Fibroblast of gingiva (primary cell): ENCODE measurements around the gene APP.
"Not testable (repeated sequence)": the region's sequence is repeated elsewhere in the genome, so short reads cannot be mapped to it uniquely, and the experiment has no call there.

ENCODE experiments used
- DNase-seq: peaks from one replicate; pipeline ENCODE4 v3.0.0-alpha.2; 2011; ENCODE audit warnings: low read depth

The APP gene

DNA sequence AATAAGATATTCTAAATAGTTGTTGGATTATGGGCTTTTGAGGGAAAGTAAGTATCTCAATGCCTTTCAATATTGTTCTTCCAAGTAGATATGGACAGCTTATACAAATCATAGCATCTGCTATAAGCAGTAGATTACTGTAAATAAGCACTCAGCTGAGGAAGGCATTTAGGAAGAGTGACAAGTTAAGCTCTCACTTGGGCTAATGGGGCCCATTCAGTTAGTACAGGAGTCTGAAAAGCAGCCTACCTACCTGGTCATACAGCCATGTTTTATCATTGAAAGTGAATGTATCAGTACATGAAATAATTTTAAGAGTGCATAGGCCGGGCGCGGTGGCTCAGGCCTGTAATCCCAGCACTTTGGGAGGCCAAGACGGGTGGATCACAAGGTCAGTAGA is 73.1 kb downstream of the APP start:
- DNase-seq, result no peak

DNA sequence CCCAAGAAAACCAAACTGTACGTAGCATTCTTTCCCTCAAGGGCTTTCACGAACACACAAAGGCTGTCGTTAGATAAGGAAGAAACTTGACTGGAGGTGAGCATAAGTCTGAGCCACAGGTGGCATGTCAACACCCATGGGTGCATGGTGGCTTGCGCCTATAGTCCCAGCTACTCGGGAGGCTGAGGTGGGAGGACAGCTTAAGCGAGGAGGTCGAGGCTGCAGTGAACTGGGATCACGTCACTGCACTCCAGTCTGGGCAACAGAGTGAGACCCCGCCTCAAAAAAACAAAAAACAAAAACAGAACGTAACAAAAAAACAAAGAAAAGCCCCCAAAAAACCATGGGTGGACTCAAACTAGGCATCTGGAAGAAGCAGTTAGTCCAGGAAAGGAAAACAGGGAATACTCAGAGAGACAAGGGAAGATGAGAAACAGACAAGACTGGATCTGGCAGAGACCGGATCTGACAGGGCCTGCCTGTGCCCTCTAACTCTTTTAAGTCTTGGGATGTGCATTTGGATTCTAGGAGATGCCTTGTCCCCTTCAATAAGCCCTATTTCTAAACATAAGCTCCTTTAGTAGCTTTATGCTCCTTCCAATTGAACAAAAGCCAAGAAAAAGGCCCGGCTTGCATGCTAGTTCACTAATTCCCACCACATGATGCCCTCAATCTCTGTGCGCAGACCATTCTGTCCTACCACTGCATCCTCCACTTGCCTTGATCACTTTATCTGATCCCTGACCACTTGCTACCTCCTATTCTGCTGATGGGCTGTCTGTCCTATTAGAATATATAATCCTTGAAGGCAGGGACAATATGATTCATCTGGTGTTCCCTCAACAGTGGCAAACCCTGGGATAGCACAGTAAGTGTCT is 73.8 kb downstream of the APP start:
- DNase-seq, result peak; percentile 29

DNA sequence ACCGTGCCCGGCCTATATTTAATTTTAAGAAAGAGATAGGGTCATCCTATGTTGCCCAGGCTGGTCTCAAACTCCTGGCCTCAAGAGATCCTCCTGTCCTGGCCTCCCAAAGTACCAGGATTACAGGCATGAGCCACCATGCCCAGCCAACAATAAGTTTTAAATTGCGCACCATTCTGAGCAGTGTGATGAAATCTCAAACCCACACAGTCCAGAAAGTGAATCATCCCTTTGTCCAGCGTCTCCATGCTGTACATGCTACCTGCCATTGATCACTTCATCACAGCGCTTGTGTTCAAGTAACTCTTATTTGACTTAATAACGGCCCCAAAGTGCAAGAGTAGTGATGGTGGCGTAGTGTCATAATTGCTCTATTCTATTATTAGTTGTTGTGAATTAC is 75.4 kb downstream of the APP start:
- no peak for DNase-seq

DNA sequence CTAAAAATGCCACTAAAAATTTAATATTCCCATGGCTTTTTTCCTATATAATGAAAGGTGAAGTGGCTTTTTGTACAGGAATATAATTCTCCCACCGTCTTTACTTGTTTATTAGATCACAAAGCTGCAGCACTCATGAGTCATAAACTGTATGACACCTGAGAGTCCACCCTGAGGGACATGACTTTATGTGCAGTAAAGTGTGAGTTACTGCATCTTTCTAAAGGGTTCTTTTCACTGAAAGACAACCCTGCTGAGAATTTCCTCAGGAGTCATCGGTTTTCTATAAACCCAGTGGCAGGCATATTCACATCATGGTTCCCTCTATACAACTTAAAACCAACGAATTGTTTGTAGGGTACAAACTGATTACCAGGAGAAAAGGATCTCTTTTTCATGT is 77.4 kb downstream of the APP start:
- DNase-seq, result no peak

DNA sequence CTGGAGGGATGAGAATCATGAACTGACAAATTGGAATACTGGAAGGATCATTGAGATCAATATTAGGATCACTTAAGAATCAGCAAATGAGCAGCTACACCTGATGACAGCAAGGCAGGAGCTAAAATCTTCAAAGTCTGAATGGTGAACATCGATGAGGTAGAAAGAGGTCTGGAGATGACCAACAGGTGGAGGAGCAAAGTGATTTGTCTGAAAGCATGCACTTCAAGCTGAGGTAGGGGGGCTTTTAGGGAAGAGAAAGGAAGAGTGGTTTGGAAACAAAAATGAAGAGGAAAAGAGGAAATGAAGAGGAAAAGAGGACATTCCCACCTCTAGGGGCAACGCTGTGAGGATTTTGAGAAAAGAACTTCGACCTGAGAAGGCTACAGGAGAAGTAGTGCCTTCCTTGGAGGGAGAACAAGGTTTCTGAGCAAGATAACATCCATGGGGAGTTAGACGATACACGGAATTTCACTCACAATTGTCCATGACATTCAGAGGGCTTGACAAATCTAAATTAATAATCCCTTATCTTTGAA is 79.0 kb downstream of the APP start:
- no peak for DNase-seq

DNA sequence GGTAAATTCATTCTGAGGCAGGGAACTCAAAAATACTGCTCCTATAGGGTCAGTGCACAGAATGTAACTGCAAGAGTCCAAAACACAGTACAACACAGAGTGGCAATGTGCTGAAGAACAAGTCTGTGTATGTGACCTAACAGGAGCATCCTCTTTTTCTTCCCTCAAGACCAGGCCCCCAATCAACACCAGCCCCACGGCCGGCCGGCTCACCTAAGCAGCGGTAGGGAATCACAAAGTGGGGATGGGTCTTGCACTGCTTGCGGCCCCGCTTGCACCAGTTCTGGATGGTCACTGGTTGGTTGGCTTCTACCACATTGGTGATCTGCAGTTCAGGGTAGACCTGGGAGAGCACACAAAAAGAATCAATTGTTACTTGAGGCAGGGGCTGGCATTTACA is 80.8 kb downstream of the APP start:
- DNase-seq, result no peak

DNA sequence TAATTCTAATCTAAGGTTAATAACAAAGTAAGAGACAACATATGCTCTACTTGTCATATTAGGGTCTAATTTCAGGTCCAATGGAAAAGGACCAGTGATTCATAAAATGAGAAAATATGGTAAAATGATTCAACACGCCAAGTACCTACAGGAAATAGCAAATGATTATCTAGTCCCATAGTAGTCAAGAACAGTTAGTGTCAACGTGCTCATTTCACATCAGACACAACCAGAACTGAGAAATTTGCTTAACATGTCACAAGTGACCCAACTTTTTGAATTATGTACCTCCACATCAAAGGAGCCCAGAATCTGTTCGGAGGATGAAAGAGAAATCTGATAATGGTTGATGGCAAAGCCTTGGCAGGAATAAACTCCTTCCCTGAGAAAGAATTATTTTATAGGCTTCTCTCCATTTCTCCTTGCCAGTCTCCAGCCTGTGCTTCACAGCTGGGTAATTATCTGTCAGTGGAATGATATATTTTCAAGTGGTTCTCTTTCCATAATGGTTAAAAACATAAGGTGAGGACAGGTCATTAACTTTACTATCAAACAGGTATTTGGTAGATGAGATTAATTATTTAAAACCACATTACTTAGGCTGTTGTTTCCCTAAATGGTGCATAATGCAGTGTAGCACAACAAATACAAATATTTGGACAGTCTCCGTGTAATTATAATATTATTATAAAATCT is 83.2 kb downstream of the APP start:
- DNase-seq, result no peak

DNA sequence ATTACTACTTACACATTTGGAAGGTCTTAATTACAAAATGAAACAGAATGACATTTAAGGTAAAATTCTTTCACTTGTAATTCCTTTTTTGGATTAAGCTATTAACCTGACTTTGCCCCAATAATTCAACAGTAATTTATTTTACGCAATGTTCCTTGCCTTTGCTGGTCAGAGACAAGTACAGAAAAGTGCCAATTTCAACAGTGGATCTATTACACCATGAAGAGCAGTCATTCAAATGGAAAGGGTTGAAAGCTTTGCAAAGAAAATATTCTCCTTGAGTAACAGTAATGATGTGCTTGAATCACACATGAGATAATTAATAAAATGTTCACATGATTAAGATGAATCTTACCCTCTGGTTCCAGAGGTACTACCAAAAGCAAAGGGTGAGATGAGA is 84.7 kb downstream of the APP start:
- DNase-seq, result peak; percentile 16

DNA sequence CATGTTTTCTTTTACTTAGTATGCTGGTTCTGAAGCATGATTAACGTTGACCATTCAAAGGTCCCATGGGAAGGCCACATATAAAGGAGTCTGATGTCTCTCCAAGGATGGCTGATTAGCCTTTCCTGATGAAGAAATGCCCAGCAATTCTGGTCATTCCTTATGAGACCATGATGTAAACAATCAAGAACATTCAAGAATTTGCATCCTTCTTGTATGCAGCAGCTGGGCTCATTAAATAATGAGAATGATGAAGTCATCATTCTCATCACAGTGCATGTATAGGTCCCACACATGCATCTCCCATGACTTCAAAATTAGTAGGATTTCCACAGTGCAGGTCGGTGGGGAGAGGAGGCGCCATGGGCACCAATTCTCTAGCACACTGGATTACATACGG is 85.4 kb downstream of the APP start:
- peak; percentile 42 for DNase-seq

DNA sequence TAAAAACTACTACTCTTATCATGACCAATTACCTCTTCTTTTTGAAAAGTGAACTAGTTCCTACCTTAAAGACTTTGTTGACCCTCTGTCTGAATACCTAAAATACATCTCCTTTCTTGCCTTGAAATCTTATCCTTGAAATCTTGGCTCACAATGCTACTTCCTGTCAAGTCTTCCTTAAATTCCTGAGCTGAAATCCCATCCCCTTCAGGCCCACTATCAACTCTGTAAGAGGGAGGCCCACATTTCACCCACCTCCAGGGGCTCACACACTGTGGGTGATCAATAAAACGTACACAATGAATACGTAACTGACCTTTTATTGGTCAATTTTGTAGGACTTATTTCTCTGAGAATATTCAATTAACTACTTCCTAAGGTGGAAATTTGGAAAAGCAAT is 88.0 kb downstream of the APP start:
- DNase-seq, result no peak

DNA sequence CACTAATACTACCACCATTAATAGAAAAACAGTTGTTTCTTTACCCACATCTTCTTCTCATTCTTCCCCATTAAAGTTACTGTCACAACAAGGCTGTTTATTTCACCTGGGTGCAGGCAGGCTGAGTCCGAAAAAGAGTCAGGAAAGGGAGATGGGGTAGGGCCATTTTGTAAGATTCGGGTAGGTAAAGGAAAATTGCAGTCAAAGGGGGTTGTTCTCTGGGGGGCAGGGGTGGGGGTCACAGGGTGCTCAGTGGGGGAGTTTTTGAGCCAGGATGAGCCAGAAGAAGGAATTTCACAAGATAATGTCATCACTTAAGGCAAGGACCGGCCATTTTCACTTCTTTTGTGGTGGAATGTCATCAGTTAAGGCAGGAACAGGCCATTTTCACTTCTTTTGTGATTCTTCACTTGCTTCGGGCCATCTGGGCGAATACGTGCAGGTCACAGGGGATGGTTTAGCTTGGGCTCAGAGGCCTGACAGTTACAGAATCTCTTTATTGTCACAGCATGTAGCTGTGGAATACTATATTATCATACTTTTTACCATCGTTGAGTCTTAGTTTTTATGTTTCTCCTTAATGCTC is 89.3 kb downstream of the APP start:
- not testable (repeated sequence) for DNase-seq

DNA sequence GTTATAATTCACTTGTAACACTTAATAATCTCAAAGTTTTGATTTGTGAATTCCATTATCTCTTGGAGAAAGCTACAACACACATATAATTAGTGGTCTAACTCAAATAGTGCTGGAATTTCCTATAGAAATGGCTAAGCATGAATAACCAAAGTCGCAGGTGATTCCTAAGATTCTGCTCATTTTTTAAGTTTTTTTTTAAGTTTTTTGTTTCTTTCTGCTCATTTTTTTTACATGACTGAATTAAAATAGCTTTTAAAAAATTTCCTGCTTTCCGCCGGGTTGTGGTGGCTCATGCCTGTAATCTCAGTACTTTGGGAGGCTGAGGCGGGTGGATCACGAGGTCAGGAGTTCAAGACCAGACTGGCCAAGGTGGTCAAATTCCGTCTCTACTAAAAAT is 90.4 kb downstream of the APP start:
- no peak for DNase-seq

DNA sequence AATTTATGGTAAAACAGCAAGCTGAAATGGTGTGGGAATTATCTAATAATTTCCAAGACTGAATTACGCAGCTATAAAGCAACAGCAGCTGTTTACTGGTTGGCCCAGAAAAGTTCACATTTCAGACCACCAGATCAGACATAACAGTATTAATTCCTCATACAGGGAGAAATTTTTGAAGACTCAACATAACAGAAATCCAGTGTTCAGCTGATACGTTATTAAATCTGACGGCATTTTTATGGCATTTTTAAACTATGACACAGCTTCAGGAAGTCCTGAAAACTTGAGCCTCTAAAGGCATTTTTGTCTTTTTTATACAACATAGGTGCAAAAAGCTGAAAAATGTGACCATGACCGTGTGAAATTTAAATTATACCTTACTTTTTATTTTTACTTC is 91.2 kb downstream of the APP start:
- no peak for DNase-seq

DNA sequence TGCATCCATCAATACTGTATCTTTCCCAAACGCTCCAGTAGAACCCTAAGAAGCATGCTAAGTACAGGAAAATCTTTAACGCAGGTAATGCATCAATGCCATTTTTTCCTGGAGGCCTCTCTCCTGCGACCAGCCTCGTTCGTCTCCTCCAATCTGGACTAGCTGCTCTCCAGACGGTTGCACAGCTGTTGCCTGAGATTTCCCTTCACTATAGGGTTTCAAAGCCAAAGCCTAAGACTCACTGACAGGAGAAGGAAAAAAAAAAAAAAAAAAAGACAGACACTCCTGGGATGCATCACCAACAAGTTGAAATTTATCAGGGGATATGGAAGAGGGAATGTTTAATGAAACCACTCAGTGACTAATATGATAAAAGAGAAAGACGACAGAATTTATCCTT is 93.0 kb downstream of the APP start:
- no peak for DNase-seq

DNA sequence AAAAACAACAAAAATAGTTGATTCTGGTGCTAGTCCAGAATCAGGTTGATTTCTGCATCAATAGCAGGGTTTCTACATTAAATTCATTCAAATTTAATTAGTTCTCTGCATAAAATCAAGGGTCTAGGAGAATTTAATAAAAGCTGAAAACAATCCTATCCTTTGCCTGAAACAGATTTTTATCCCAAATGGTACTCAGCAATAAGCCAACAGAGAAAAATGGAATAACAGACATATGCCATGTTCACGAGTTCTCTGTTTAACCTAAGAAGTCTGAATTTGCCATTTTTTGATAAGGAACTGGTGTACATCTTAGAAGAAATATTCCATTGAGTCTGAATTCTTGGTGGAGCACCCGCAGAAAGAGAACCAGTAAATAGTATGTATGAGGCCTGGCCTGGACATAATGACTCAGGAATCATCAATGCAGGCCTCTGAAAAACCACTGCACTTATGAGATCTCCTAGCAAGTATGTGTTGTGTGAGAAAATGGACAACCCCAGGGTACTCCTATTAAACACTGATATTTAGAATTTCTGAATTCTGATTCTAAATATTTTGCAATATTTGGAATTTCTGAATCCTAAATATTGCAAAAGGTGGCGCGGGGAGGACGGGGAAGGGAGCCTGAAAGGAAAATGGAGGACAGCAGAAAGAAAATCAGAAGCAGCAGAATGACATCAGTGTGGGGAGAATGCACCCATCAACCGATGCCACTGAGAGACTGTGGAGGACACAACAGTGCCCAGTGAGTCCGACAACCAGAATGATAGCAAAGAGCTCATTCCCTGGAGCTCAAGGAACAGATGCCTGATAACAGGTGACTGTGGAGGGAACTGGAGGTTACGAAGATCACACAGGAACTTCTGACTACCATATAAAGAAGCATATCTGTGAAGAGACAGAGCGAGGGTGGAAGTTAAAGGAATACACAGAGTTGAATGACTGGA is 97.6 kb downstream of the APP start:
- no peak for DNase-seq

DNA sequence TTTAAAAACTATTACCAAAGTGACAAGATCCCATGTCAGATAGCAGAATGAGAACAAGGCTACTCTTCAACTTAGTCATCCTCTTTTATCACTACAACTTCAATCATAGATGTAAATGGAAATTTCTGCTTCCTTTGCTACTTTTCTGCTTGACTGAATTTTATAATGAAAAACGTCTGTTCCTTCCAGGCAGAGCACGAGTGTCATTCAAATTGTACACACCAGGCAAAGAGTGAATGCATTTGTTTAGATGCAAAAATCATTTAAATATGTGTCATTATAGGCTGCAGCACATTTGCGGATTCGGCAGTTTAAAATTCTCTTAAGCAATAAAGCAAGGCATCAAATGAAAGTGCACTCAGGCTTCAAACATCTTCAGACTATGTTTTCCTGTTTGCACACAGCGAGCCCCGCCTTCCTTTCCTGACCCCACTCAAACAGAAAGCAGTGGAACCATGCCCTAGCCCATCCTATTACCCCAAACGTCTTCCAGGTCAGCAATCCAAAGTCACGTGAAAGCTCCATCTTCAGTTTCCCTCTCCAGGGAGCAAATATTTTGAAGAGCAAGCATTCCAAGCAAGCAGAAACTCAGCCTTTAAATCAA is 99.6 kb downstream of the APP start:
- DNase-seq, result peak; percentile 97

DNA sequence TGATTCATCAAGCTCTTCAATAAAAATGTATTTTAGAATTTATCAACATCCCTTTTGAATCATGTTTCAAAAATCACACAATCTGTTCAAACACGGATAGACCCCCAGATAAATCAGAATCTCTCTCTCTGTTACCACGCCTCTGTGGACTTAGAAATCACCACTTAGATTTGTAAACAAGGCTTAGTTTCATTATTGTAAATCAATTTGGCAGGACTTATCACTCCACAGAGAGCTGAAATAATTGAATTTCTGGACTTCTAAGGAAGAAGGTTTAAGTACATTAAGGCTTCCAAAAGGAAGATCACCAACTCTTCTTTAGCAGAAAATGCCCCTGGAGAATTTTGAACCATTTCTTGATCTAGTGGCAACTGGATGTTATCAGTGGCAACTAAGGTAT is 100.4 kb downstream of the APP start:
- no peak for DNase-seq

DNA sequence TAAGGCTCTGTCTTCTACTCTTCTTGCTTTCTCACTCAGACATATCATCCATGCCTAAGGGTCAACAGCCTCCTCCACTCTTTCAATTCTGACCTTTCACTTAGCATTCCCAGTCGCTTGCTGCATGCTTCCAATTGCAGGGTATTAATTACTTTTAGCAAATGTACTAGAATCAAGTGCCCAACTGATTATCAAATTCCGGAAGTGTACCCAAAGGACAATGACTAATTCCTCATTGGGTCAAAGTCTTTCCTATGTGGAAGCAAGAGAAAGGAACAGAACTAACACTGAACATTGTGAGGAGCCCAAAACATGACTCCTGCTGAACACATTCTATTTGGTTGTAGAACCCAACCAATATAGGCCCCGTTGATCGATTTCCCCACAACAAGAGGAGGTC is 101.8 kb downstream of the APP start:
- DNase-seq, result no peak

DNA sequence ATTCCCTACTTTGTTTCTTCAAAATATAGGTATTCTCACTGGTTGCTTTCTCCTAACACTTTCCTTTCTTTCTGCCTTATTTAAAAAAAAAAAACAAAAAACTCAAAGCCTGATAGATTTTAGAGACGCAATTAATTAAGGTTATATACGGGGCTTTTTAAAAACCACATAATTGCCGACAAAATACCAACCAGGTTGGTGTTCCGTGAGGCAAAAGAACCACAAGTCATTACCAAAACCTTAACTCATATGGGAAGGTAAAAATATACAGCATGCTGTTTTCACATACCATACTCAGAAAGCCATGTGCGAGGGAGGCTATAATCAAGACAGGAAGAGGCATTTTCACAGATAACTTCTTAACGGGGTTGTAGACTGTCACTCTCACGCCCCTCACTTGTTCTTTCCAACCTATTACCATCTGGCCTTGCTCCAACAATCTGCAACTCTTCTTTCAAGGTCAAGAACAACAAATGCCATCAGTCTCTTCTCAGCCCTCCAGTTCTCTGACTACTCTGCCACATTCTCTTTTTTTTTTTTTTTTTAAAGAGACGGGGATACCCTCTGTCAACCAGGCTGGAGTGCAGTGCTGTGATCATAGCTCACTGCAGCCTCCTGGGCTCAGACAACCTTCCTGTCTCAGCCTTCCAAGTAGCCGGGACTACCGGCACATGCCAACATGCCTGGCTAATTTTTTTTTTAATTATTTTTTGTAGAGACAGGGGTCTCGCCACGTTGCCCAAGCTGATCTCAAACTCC is 102.6 kb downstream of the APP start:
- no peak for DNase-seq

DNA sequence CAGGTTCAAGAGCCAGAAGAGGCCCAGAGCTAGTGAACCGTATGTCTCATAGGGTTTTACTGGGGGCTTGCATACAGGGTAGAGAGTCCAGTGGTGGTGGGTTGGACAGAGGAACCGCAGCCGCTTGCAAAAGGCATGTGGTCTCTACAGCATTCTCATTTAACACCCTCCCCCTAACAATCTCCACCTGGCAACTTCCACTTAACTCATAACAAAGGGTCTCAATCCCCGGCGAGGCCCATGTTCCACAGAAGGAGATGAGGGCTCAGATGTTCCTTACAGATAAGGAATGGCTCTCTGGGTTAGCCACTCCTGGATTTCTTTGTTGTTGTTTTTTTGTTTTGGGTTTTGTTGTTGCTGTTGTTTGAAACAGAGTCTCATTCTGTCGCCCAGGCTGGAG is 106.1 kb downstream of the APP start:
- no peak for DNase-seq

DNA sequence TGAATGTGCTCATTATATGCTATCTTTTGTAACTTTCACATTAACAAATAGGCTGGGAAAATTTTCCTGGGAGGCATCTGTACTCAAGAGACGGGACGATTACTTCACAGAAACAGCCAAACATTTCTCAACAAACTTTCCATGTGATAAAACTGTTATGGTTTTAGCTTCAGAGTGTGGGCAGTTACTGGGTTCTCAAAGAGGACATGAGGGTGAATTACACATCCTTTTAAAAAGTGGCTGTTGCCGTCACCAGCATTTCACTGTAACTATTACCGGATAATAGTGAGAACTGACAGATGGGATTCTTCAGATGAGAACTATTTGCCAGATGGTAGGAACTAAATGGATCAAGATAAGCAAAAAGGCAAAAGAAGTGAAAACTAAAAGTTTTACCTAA is 109.1 kb downstream of the APP start:
- peak; percentile 74 for DNase-seq
